GM23338 (cell line): Measurements from ENCODE around the gene MAN2B2.

Source experiments
- EZH2 ChIP-seq: fragments of 200-600 bp; sonication (generic); IDR thresholded peaks from one replicate; pipeline ENCODE4 v1.8.0; 2017; ENCODE audit warnings: antibody characterized with exemption, mild to moderate bottlenecking, low read depth; ENCODE audit not compliant: unreplicated experiment
- EZH2phosphoT487 ChIP-seq: fragments of 200-600 bp; sonication (generic); IDR thresholded peaks from one replicate; pipeline ENCODE4 v1.8.1; 2018; ENCODE audit warnings: antibody characterized with exemption; ENCODE audit not compliant: unreplicated experiment
- POLR2AphosphoS5 ChIP-seq: IDR thresholded peaks from 2 replicates; pipeline ENCODE4 v1.6.1; 2016; ENCODE audit warnings: antibody characterized with exemption, low read depth
- TF ChIP-seq, protein P1 (sequence below), 2 experiments: fragments of 200-600 bp in 1 of 2; sonication (generic) in 1 of 2; conservative IDR thresholded peaks; 2 replicates each; pipeline versions ENCODE4 v1.5.1 to v1.6.1; 2016 to 2017; ENCODE audit warnings: antibody characterized with exemption in 2 of 2, low read depth in 2 of 2, mild to moderate bottlenecking in 2 of 2, moderate library complexity in 1 of 2

DNA sequence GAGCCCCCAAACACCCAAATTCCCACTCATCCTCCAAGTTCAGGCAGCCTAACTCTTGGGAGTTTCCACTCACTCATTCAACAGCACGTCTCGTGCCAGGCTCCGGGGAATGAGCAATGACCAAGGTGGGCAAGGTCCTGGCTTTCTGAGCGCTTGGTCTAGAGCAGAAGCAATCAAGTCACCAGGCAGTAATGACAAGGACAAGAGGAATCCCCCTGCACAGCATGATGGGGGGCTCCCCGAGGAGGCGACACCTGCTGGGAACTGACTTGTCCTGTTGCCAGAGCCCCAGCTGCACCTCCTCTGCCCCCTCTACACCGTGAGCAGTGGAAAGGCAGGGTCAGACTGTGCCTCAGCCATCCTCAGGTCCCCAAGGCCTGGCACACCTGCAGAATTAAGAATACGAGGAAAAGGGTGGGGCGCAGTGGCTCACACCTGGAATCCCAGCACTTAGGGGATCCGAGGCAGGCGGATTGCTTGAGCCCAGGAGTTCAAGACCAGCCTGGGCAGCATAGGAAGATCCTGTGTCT is 39.8 kb downstream of the MAN2B2 start:
- TF ChIP-seq, protein P1, sequence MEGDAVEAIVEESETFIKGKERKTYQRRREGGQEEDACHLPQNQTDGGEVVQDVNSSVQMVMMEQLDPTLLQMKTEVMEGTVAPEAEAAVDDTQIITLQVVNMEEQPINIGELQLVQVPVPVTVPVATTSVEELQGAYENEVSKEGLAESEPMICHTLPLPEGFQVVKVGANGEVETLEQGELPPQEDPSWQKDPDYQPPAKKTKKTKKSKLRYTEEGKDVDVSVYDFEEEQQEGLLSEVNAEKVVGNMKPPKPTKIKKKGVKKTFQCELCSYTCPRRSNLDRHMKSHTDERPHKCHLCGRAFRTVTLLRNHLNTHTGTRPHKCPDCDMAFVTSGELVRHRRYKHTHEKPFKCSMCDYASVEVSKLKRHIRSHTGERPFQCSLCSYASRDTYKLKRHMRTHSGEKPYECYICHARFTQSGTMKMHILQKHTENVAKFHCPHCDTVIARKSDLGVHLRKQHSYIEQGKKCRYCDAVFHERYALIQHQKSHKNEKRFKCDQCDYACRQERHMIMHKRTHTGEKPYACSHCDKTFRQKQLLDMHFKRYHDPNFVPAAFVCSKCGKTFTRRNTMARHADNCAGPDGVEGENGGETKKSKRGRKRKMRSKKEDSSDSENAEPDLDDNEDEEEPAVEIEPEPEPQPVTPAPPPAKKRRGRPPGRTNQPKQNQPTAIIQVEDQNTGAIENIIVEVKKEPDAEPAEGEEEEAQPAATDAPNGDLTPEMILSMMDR (conservative IDR thresholded peaks at IDR 0.05; ENCODE audit: low read depth in 2 of 2): no peak
- TF ChIP-seq POLR2AphosphoS5 (no peak), EZH2phosphoT487 (no peak), EZH2 (no peak)
